ENCODE measurements around the gene RIT2. TPM values are rescaled to one million over a fixed set of nuclear protein-coding genes. Genes with fewer than 3 reads are reported as not detected.

RIT2 gene
- total RNA-seq, 2 experiments from 2014 or later = not detected

- CTCF ChIA-PET = no interaction called here
- Mint-ChIP-seq H3K27ac (no peak overlapping the region), H3K4me3 (no peak overlapping the region), H3K36me3 (ENCODE audit: low read depth) (no peaks in the 10 kb centered on the region), H3K9me3 (peaks cover 15% of the 10 kb centered on the region), H3K4me1 (no peaks in the 10 kb centered on the region), H3K27me3 (no peaks in the 10 kb centered on the region)
- DNase-seq = no peak
- POLR2A ChIA-PET = no interaction called here
Observed at GRCh38 chr18:42864876-42865275, 250.6 kb downstream of the RIT2 start.

DNA sequence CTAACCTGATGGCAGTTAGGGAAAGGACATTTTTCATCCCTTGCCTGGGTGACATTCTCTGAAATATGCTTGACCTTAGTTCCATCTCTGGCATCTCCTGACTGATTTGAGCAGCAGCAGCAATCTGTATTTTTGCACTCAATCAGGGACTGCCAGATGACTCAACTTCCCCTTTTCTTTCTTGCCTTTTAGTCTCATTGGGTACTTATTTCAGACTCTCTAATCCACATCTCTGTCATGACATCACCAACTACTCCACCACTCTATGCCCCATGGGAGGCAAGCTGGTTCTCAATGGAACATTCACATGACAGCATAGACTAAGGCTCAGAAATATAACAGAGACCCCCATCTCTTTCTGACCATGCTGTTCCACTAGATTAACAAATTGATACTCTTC is 254.2 kb downstream of the RIT2 start:
- no peaks in the 10 kb centered on the region for H3K27me3 Mint-ChIP-seq
- CTCF ChIA-PET = no interaction called here

DNA sequence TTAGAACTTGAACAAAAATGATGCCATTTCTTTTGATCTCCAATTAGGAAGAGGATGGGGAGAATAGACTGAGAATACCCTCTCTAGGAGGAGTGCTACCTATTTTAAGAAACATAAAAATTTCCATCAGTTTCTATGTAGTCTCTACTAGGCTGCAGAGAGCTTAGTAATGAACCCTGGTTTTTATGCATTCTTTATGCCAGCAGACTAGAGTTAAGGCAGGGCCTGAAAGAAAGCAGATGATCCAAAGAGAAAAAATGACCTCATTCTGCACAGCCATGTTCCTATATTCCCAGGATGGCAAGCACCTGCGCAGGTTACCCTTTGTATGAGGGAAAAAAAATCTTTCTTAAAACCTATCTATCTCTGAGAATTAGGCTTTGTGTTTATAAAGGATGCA is 254.9 kb downstream of the RIT2 start:
- no peak overlapping the region for H3K27ac Mint-ChIP-seq
- ChIA-PET CTCF (no interaction called here), POLR2A (no interaction called here)
- H3K27me3 Mint-ChIP-seq = no peaks in the 10 kb centered on the region
- no peaks in the 10 kb centered on the region for H3K36me3 Mint-ChIP-seq (ENCODE audit: low read depth)
- H3K9me3 Mint-ChIP-seq = peaks cover 20% of the 10 kb centered on the region
- no peak for DNase-seq
- H3K4me1 Mint-ChIP-seq = no peaks in the 10 kb centered on the region
- H3K4me3 Mint-ChIP-seq = no peak overlapping the region

More for the DNA sequence above, 254.2 kb downstream of the RIT2 start:
- Mint-ChIP-seq H3K27ac (no peak overlapping the region), H3K4me1 (no peaks in the 10 kb centered on the region), H3K36me3 (ENCODE audit: low read depth) (no peaks in the 10 kb centered on the region), H3K9me3 (peaks cover 17% of the 10 kb centered on the region), H3K4me3 (no peak overlapping the region)
- DNase-seq = no peak
- POLR2A ChIA-PET = no interaction called here

DNA sequence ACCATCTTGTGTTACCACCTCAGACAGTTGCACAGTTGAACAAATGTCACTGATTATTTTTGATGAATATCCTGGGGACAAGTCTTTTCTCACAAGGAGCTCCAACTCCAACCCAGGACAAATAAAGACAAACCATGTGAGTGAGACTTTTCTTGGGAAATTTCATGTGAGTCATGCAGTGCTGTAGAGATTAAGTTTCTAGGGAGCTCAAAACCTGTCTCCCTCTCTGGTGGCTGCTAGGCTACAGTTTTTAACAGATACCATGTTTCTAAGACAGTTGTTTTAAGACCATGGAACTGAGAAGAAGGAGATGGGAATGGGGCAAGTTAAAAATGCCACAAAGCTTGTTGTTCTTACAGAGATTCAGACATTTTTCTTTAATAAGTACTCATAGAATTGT is 255.5 kb downstream of the RIT2 start:
- no peak overlapping the region for H3K4me3 Mint-ChIP-seq
- ChIA-PET CTCF (no interaction called here), POLR2A (no interaction called here)
- no peaks in the 10 kb centered on the region for H3K36me3 Mint-ChIP-seq (ENCODE audit: low read depth)
- H3K27ac Mint-ChIP-seq = no peak overlapping the region
- peaks cover 19% of the 10 kb centered on the region for H3K9me3 Mint-ChIP-seq
- H3K4me1 Mint-ChIP-seq = no peaks in the 10 kb centered on the region
- no peaks in the 10 kb centered on the region for H3K27me3 Mint-ChIP-seq
- DNase-seq = no peak

- Mint-ChIP-seq H3K4me3 (no peak overlapping the region), H3K4me1 (no peaks in the 10 kb centered on the region), H3K27ac (no peak overlapping the region), H3K27me3 (no peaks in the 10 kb centered on the region), H3K9me3 (peaks cover 8% of the 10 kb centered on the region), H3K36me3 (ENCODE audit: low read depth) (no peaks in the 10 kb centered on the region)
- ChIA-PET CTCF (no interaction called here), POLR2A (no interaction called here)
- DNase-seq = no peak
Observed at GRCh38 chr18:42854558-42854957, 260.9 kb downstream of the RIT2 start.

GRCh38 chr18:42850174-42851083 is 265.1 kb downstream of the RIT2 start:
- Mint-ChIP-seq H3K9me3 (no peaks in the 10 kb centered on the region), H3K4me1 (no peaks in the 10 kb centered on the region), H3K36me3 (ENCODE audit: low read depth) (no peaks in the 10 kb centered on the region), H3K27me3 (no peaks in the 10 kb centered on the region), H3K27ac (no peak overlapping the region), H3K4me3 (no peak overlapping the region)
- POLR2A ChIA-PET = no interaction called here
- CTCF ChIA-PET = no interaction called here
- DNase-seq = no peak

- Mint-ChIP-seq H3K4me3 (no peak overlapping the region), H3K27ac (no peak overlapping the region), H3K9me3 (peaks cover 13% of the 10 kb centered on the region), H3K27me3 (no peaks in the 10 kb centered on the region), H3K4me1 (no peaks in the 10 kb centered on the region), H3K36me3 (ENCODE audit: low read depth) (no peaks in the 10 kb centered on the region)
- CTCF ChIA-PET = no interaction called here
- no peak for DNase-seq
- POLR2A ChIA-PET = no interaction called here
Observed at GRCh38 chr18:42839408-42839807, 276.1 kb downstream of the RIT2 start.

DNA sequence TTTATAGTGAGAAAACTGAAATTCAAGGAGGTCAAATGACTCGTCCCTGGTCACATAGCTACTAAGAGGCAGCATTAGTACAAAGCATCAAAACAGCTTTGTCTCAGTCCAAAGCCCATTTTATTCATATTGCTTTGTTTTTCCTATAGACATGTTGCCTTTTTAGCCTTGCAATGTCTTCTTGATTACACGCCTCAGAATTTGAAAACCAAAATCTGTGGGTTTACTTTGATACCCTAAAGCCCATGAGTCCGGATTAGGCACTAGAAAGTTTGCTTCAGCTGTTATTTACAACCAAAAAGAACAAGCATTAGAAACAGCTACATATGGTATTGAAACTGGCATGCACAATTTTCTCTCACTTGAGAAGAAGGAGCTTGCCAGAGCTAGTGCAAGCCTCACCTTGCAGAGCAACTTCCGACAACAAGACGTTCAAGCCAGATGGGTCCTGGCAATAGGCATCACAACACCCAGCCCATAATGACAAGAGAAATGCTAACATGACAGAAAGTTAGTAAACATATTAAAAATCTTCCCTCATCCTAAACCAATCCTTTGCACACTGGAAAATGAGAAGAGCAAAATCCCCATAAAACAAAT is 276.8 kb downstream of the RIT2 start:
- Mint-ChIP-seq H3K9me3 (peaks cover 12% of the 10 kb centered on the region), H3K36me3 (ENCODE audit: low read depth) (no peaks in the 10 kb centered on the region), H3K27me3 (no peaks in the 10 kb centered on the region), H3K4me1 (no peaks in the 10 kb centered on the region), H3K27ac (no peak overlapping the region), H3K4me3 (no peak overlapping the region)
- DNase-seq = no peak
- POLR2A ChIA-PET = no interaction called here
- CTCF ChIA-PET = no interaction called here

GRCh38 chr18:42830936-42831335 is 284.5 kb downstream of the RIT2 start:
- ChIA-PET POLR2A (no interaction called here), CTCF (no interaction called here)
- Mint-ChIP-seq H3K4me1 (no peaks in the 10 kb centered on the region), H3K9me3 (peaks cover 4% of the 10 kb centered on the region), H3K27me3 (no peaks in the 10 kb centered on the region), H3K36me3 (ENCODE audit: low read depth) (no peaks in the 10 kb centered on the region), H3K27ac (no peak overlapping the region), H3K4me3 (no peak overlapping the region)
- DNase-seq = no peak

GRCh38 chr18:42828881-42829280 is 286.6 kb downstream of the RIT2 start:
- no peak for DNase-seq
- Mint-ChIP-seq H3K4me1 (no peaks in the 10 kb centered on the region), H3K27ac (no peak overlapping the region), H3K36me3 (ENCODE audit: low read depth) (no peaks in the 10 kb centered on the region), H3K9me3 (peaks cover 4% of the 10 kb centered on the region), H3K27me3 (no peaks in the 10 kb centered on the region), H3K4me3 (no peak overlapping the region)
- CTCF ChIA-PET = no interaction called here
- POLR2A ChIA-PET = no interaction called here

DNA sequence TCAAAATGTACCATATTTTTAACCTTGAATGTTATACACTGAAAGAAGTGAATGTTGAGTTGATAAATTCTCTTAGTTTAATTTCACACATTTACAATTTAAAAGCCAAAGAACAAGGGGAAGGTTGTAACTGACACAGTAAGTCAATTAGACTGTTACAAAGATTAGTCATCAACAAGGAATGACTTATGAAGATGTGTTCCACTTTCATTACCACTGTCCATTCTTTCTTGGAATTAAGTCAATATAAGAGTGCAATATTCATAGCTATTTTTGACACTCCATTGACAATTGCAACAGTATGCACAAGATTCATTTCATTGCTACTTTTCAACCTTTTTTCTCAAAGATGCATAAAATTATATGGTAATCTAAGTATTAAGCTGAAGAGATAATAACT is 291.3 kb downstream of the RIT2 start:
- CTCF ChIA-PET = no interaction called here

DNA sequence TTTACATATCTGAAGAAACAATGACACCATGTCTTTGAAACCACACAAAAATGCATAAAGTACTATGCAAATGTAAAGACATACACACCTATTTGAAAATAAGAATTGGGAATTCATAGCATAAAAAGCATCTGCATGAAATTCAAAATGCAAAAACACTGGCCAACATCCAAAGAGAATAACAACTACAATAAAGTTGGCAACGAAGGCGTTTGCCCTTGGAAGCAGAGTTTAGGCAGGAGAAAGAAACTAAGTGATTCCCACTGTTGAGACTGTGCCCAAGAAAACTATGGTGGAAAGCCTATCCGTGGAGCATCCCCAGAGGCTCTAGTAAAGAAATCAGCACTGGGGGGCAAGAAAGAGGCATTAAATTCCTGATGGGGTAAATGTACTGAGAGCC is 292.8 kb downstream of the RIT2 start:
- no peaks in the 10 kb centered on the region for H3K36me3 Mint-ChIP-seq (ENCODE audit: low read depth)
- H3K4me3 Mint-ChIP-seq = no peak overlapping the region
- CTCF ChIA-PET = no interaction called here

More for the DNA sequence above, 291.3 kb downstream of the RIT2 start:
- POLR2A ChIA-PET = no interaction called here
- Mint-ChIP-seq H3K9me3 (peaks cover 4% of the 10 kb centered on the region), H3K27me3 (no peaks in the 10 kb centered on the region), H3K4me1 (no peaks in the 10 kb centered on the region), H3K27ac (no peak overlapping the region), H3K36me3 (ENCODE audit: low read depth) (no peaks in the 10 kb centered on the region), H3K4me3 (no peak overlapping the region)
- no peak for DNase-seq

DNA sequence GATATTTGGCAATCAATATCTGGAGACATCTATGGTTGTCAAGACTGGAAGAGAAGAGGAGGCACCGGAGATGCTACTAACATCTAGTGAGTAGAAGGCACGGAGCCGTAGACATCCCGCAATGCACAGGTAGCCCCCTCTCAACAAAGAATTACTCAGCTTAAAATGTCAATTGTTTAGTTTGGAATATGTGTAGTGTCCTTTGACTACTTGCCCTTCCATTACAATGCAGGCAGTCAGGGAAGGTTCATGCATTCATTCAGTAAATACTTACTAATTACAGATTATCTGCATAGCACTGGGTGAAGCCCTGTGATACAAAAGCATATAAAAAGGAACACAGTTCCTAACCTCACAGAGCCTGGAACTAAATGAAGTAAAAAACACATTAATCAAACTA is 294.0 kb downstream of the RIT2 start:
- CTCF ChIA-PET = no interaction called here
- no peak overlapping the region for H3K4me3 Mint-ChIP-seq
- no peak for DNase-seq
- H3K36me3 Mint-ChIP-seq (ENCODE audit: low read depth) = no peaks in the 10 kb centered on the region
- no peak overlapping the region for H3K27ac Mint-ChIP-seq
- H3K4me1 Mint-ChIP-seq = no peaks in the 10 kb centered on the region
- POLR2A ChIA-PET = no interaction called here
- H3K9me3 Mint-ChIP-seq = peaks cover 4% of the 10 kb centered on the region
- H3K27me3 Mint-ChIP-seq = no peaks in the 10 kb centered on the region

More for the DNA sequence above, 292.8 kb downstream of the RIT2 start:
- POLR2A ChIA-PET = no interaction called here
- DNase-seq = no peak
- Mint-ChIP-seq H3K4me1 (no peaks in the 10 kb centered on the region), H3K27ac (no peak overlapping the region), H3K9me3 (peaks cover 4% of the 10 kb centered on the region), H3K27me3 (no peaks in the 10 kb centered on the region)

DNA sequence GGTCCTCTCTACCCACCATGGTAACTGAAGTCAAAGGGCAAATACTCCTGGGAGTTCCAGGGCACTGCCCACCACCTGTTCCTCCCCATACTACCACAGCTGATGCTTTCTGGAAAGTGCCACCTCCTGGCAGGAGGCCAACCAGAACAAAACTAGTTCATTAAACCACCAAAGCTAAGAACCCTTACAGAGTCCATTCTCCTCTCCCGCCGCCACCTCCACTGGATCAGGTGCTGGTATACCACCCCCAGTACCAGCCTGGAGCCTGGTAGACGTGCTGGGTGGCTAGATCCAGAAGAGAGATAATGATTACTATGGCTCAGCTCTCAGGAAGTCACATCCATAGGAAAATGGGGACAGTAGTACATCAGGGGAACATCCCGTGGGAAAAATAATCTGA is 300.9 kb downstream of the RIT2 start:
- Mint-ChIP-seq H3K4me3 (no peak overlapping the region), H3K27me3 (no peaks in the 10 kb centered on the region), H3K27ac (no peak overlapping the region), H3K4me1 (no peaks in the 10 kb centered on the region), H3K36me3 (ENCODE audit: low read depth) (no peaks in the 10 kb centered on the region), H3K9me3 (no peaks in the 10 kb centered on the region)
- ChIA-PET CTCF (no interaction called here), POLR2A (no interaction called here)
- DNase-seq = no peak
